ENCODE results near the gene LDLRAD1.

- TF ChIP-seq CTCF (IDR thresholded peaks at IDR 0.05) (no peak), POLR2AphosphoS5 (IDR thresholded peaks at IDR 0.05; ENCODE audit: low read depth, low read length) (no peak)
Measured at GRCh38 chr1:53982763-53983104, 35.3 kb downstream of the LDLRAD1 start.

All from Panc1 (cell line).